K562 (cell line): Measurements from ENCODE around the gene CDCA3. TPM values are rescaled to one million over a fixed set of nuclear protein-coding genes. Genes with fewer than 3 reads are reported as not detected.

ENCODE experiments used
- ATAC-seq: fragments of 200-7000 bp; cut with Tn5 transposase; 3 replicates; pipeline ENCODE4 v1.9.1; 2020; ENCODE audit warnings: moderate library complexity
- BruUV-seq: library from RNA; stranded (reverse); fragments of 400-500 nt; replicated peaks from 2 replicates; lab custom pipeline; 2021; lab: Mats Ljungman, UMichigan
- CTCF ChIA-PET: fragments of 300-600 bp; formaldehyde crosslinking; extraction: SDS; loops from one replicate; lab custom pipeline; 2021; ENCODE audit warnings: low intra/inter-chr PET ratio; lab: Yijun Ruan, JAX
- POLR2A ChIA-PET: fragments of 300-600, 350-650 bp; sonication (Branson Sonifier 250); formaldehyde crosslinking; extraction: SDS; loops from one replicate; lab custom pipeline; 2021; ENCODE audit warnings: antibody characterized with exemption, inconsistent platforms; lab: Yijun Ruan, JAX
- DNase-seq, 4 experiments: peaks; one replicate each; pipeline versions ENCODE4 v3.0.0 to v3.0.0-alpha.2; 2011 to 2018; ENCODE audit warnings: low spot score in 3 of 4, mixed read lengths in 3 of 4; ENCODE audit errors: extremely low read depth in 1 of 4
- FAIRE-seq: peaks from 2 replicates; lab custom pipeline; 2011; peaks lifted over from hg19 to GRCh38; lab: Jason Lieb, UNC
- H2AFZ ChIP-seq: 2 replicates; pipeline ENCODE4 v1.6.0; 2011; ENCODE audit warnings: low read depth, low read length, control low read depth, inconsistent platforms
- H3K27ac ChIP-seq: fragments of 200-600 bp; 3 replicates; pipeline ENCODE4 v1.8.0; 2011; ENCODE audit warnings: low read depth, mild to moderate bottlenecking, control low read depth, inconsistent platforms, low read length, moderate library complexity, mixed read lengths; ENCODE audit errors: extremely low read depth
- H3K27me3 ChIP-seq, 2 experiments: fragments of 300-600 bp in 1 of 2; 2 replicates in 1 of 2; 3 replicates in 1 of 2; pipeline versions ENCODE4 v1.6.0 to v1.8.0; 2011; ENCODE audit warnings: inconsistent platforms in 2 of 2, low read length in 2 of 2, mild to moderate bottlenecking in 1 of 2, mixed read lengths in 1 of 2, moderate library complexity in 1 of 2; ENCODE audit not compliant: control insufficient read depth in 2 of 2, insufficient read depth in 2 of 2
- H3K36me3 ChIP-seq: fragments of 300-600 bp; 3 replicates; pipeline ENCODE4 v1.8.0; 2011; ENCODE audit warnings: mild to moderate bottlenecking, low read length, inconsistent platforms; ENCODE audit not compliant: control insufficient read depth, insufficient read depth
- H3K4me1 ChIP-seq, 2 experiments: fragments of 200-600 bp in 1 of 2; replicated peaks in 1 of 2; 2 replicates in 1 of 2; 3 replicates in 1 of 2; pipeline versions ENCODE4 v1.5.1 to v1.8.0; 2011; ENCODE audit warnings: inconsistent platforms in 2 of 2, low read length in 2 of 2, mild to moderate bottlenecking in 1 of 2, mixed read lengths in 1 of 2, moderate library complexity in 1 of 2; ENCODE audit not compliant: control insufficient read depth in 2 of 2, insufficient read depth in 2 of 2
- H3K4me2 ChIP-seq: 2 replicates; pipeline ENCODE4 v1.6.1; 2011; ENCODE audit warnings: low read length, control low read depth, inconsistent platforms, mixed read lengths; ENCODE audit not compliant: insufficient read depth
- H3K4me3 ChIP-seq: fragments of 200-600 bp; sonication (generic), shearing (Covaris generic); 2 replicates; pipeline ENCODE4 v1.5.1; 2016; ENCODE audit warnings: control low read depth, inconsistent platforms
- H3K79me2 ChIP-seq: fragments of 200-600 bp; 3 replicates; pipeline ENCODE4 v1.8.0; 2011; ENCODE audit warnings: low read length, inconsistent platforms; ENCODE audit not compliant: control insufficient read depth, insufficient read depth
- H3K9ac ChIP-seq, 2 experiments: 2 replicates each; pipeline versions ENCODE4 v1.6.0 to v1.6.1; 2011; ENCODE audit warnings: low read depth in 2 of 2, low read length in 2 of 2, control low read depth in 1 of 2, inconsistent platforms in 1 of 2, mild to moderate bottlenecking in 1 of 2, mixed read lengths in 1 of 2; ENCODE audit not compliant: insufficient read depth in 1 of 2
- H3K9me1 ChIP-seq: one replicate; pipeline ENCODE4 v1.6.0; 2011; ENCODE audit warnings: inconsistent platforms, mild to moderate bottlenecking, low read length, moderate library complexity; ENCODE audit not compliant: control insufficient read depth, insufficient read depth
- H3K9me3 ChIP-seq: replicated peaks from 2 replicates; pipeline ENCODE4 v1.5.1; 2011; ENCODE audit warnings: low read depth, low read length, inconsistent platforms; ENCODE audit not compliant: control insufficient read depth, insufficient read depth
- H4K20me1 ChIP-seq: replicated peaks from 2 replicates; pipeline ENCODE4 v1.6.1; 2011; ENCODE audit warnings: low read length, inconsistent platforms, mixed read lengths; ENCODE audit not compliant: control insufficient read depth, insufficient read depth
- ILK ChIP-seq: fragments of 450-650 bp; IDR thresholded peaks from 2 replicates; pipeline ENCODE4 v1.6.1; 2016; ENCODE audit warnings: missing genetic modification characterization, low read depth, mild to moderate bottlenecking, missing compliant biosample characterization, moderate library complexity, borderline replicate concordance
- KAT8 ChIP-seq: fragments of 450-650 bp; IDR thresholded peaks from 2 replicates; pipeline ENCODE4 v1.6.1; 2016; ENCODE audit warnings: low read depth, mild to moderate bottlenecking
- NR1H2 ChIP-seq: sonication (generic); formaldehyde crosslinking; IDR thresholded peaks from 2 replicates; pipeline ENCODE4 v1.4.0; 2020; ENCODE audit warnings: mild to moderate bottlenecking, missing genetic modification reagents
- PHB ChIP-seq: fragments of 250-450 bp; sonication (Bioruptor Pico); IDR thresholded peaks from 2 replicates; pipeline ENCODE4 v1.5.0; 2021
- POLR2G ChIP-seq: fragments of 200-400 bp; formaldehyde crosslinking; IDR thresholded peaks from 2 replicates; pipeline ENCODE4 v1.6.1; 2017; ENCODE audit warnings: low read depth, mild to moderate bottlenecking, antibody characterized with exemption, low read length, moderate library complexity
- RBFOX2 ChIP-seq: fragments of 200-400 bp; formaldehyde crosslinking; IDR thresholded peaks from 2 replicates; pipeline ENCODE4 v1.6.1; 2017; ENCODE audit warnings: low read depth, mild to moderate bottlenecking, low read length, moderate library complexity
- RFX5 ChIP-seq: IDR thresholded peaks from 2 replicates; pipeline ENCODE4 v1.6.1; 2011; ENCODE audit warnings: low read depth, mild to moderate bottlenecking, improper control_type of control experiment, low read length
- SREBF1 ChIP-seq: fragments of 150-350 bp; IDR thresholded peaks from 2 replicates; pipeline ENCODE4 v1.6.1; 2014; ENCODE audit warnings: antibody characterized with exemption, low read depth, low read length, borderline replicate concordance
- XRCC4 ChIP-seq: IDR thresholded peaks from one replicate; pipeline ENCODE4 v1.6.1; 2011; ENCODE audit not compliant: insufficient read depth, insufficient read length; ENCODE audit errors: extremely low read depth
- WGBS: fragments of 100-300 bp; shearing (Covaris generic); methylation state at CpG from one replicate; pipeline ENCODE4 v1.1.6; 2016; ENCODE audit warnings: low coverage, mixed read lengths; ENCODE audit not compliant: insufficient coverage; ENCODE audit errors: missing lambda C conversion rate; 5-methylcytosine and 5-hydroxymethylcytosine counted together
- in situ Hi-C: fragments of 300-500 bp; cut with MboI; formaldehyde crosslinking; loops from 4 replicates; pipeline ENCODE4 v1.15.0; 2018; ENCODE audit warnings: inconsistent platforms, mixed read lengths
- intact Hi-C: fragments of 100-400 bp; cut with micrococcal nuclease; formaldehyde crosslinking; loops from 2 replicates; pipeline ENCODE4 v1.14.2; 2022
- polyA plus RNA-seq, 8 experiments: library from polyadenylated mRNA; depleted of rRNA in 4 of 8; stranded (reverse) in 5 of 8; unstranded in 3 of 8; fragments of >200 nt; fragmentation: Nextera tagmentation in 2 of 8; fragmentation: Illumina TruSeq in 1 of 8; extraction: Ambion mirVana in 2 of 8; extraction: Trizol in 1 of 8; gene quantifications; 2 replicates each; pipeline versions ENCODE4 v1.2.1 to v1.2.3, GENCODE V29; 2011 to 2014; ENCODE audit warnings: inconsistent platforms in 1 of 8, missing spikeins in 1 of 8
- total RNA-seq, 7 experiments: library from RNA; depleted of rRNA in 6 of 7; stranded (reverse); fragments of >200 nt in 6 of 7; fragmentation: Illumina TruSeq in 2 of 7; extraction: Trizol in 2 of 7; gene quantifications; 2 replicates each; pipeline versions ENCODE4 v1.2.1 to v1.2.3, GENCODE V29; 2011 to 2021; ENCODE audit warnings: low replicate concordance in 1 of 7

Gene CDCA3
- total and polyA plus RNA-seq, 9 of the 15 experiments (the other 6 are each of a cell fraction or from before 2014, with no cell fraction given): 24.2 to 80.8 (median 55.1) TPM

- peak; percentile 42 for TF ChIP-seq RBFOX2
- no peak for TF ChIP-seq XRCC4
- TF ChIP-seq KAT8: no peak
- TF ChIP-seq SREBF1: no peak
- TF ChIP-seq NR1H2: no peak
- TF ChIP-seq RFX5: no peak
- TF ChIP-seq PHB: no peak
- no peak for TF ChIP-seq ILK (tag)
- TF ChIP-seq POLR2G: peak; percentile 44
- ChIA-PET POLR2A (interaction anchor here (0.6 to 1.2 kb wide), 5 partner anchors 9 to 858 kb away, joined by 3 to 5 read pairs (median 3); partner anchors contain the start of gene GDF3), CTCF (no interaction called here)
- Histone ChIP-seq H4K20me1 (no peaks in the 10 kb centered on the region; the same call in 1 of the 2 replicates), H3K27ac (no peak overlapping the region), H3K9me3 (no peaks in the 10 kb centered on the region), H3K4me2 (no peak overlapping the region), H3K4me1 (peaks cover 3 to 39% of the 10 kb centered on the region in 2 experiments; a peak in 4 of 5 replicates), H3K9me1 (no peaks in the 10 kb centered on the region), H2AFZ (no peak overlapping the region), H3K79me2 (no peaks in the 10 kb centered on the region), H3K9ac (no peak overlapping the region; a peak in 1 of 4 replicates), H3K4me3 (no peak overlapping the region), H3K27me3 (no peaks in the 10 kb centered on the region), H3K36me3 (peaks cover 57% of the 10 kb centered on the region; the same call in 2 of the 3 replicates)
- FAIRE-seq (no peak), ATAC-seq (no peak), DNase-seq (no peak)
- in situ Hi-C loops: no loop called here
- intact Hi-C loops: no loop called here
- 88% methylated on average over 13 of the region's 26 CpGs for WGBS
- no TSS peak for BruUV-seq
Measured at GRCh38 chr12:6837370-6838060, 13.6 kb downstream of the CDCA3 start.
